KG1 (cell line): ENCODE results near the gene NEK1.
"Not testable (repeated sequence)": the region's sequence is repeated elsewhere in the genome, so short reads cannot be mapped to it uniquely, and the experiment has no call there.

ENCODE experiments used
- DNase-seq: peaks from one replicate; lab custom pipeline; 2025; lab: John Stamatoyannopoulos, UW

Gene NEK1

DNA sequence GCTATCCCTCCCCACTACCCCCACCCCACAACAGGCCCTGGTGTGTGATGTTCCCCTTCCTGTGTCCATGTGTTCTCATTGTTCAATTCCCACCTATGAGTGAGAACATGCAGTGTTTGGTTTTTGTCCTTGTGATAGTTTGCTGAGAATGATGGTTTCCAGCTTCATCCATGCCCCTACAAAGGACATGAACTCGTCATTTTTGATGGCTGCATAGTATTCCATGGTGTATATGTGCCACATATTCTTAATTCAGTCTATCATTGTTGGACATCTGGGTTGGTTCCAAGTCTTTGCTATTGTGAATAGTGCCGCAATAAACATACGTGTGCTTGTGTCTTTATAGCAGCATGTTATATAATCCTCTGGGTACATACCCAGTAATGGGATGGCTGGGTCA lies 118.1 kb downstream of the NEK1 start:
- not testable (repeated sequence) for DNase-seq

DNA sequence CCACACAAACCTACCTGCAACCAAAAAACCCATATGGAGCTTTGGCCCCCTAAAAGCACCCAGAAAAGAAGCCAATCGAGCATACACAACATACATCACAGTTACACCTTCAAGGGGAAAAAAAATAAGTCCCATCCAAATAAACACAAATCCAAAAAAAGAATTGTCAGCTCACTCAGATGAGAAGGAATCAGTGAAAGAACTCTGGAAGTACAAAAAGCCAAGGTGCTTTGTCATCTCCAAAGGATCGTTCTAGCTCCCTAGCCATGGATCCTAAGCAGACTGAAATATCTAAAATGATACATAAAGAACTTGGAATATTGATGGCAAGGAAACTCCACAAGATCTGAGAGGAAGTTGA lies 119.2 kb downstream of the NEK1 start:
- no peak for DNase-seq

DNA sequence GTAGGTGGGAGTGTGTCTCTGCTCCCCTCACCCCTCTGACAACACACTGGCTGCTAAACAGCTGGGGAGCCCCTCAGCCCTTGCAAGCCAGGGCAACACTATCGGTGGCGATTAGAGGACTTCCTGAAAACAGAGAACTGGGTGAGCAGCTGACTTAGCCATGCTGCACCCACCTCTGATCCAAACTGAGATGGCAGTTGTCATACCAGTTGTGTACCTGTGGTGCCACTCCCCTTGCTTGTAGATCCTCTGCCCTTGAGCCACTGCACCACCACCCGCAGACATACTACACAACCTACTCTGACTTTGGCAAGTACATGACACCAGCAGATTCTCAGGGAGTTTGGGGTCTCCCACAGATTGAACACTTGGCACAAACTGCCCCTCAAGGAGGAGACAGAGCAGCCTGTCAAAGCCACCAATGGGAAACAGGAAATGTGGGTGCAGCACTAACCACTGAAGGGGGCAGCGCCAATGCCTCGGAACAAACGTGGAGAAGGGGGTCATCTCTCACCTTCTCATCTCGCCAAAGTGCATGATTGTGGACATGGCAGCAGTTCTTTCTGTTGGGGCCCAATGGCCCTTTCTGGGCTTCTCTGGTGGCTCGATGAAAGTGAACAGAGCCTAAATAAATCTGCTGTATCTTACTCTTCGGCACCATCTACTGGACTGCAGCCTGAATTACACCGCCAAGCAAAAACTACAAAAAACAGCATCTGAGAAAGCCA lies 119.8 kb downstream of the NEK1 start:
- no peak for DNase-seq

DNA sequence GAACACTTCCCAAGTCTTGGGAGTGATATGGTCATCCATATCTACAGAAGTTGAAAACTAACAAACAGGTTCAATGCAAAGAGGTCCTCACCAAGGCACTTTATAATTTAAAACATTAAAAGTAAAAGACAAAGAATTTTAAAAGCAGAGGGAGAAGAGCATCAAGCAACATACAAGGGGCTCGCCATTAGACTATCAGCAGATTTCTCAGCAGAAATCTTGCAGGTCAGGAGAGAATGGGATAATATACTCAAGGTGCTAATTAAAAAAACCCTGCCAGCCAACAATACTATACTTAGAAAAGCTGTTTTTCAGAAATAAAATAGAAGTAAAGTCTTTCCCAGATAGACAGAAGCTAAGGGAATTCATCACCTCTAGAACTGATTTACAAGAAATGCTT lies 121.2 kb downstream of the NEK1 start:
- DNase-seq, result no peak

DNA sequence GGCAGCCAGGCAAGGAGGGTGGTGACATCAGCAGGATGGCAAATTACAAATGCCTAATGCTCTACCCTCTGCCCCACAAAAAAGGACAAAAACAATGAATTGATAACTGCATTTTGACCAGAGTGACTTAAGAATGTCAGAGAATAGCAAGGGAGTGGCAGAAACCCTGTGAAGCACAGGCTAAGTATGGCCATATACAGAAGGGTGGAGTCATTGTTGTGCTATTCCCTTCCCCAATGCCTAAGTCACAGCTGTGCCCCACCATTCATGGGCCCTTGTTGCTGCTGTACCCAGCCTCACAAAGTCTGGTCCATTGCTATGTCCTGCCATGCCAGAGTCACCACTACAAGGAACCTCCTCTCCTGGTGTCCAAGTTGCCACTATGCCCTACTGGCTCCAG lies 123.1 kb downstream of the NEK1 start:
- DNase-seq, result no peak

DNA sequence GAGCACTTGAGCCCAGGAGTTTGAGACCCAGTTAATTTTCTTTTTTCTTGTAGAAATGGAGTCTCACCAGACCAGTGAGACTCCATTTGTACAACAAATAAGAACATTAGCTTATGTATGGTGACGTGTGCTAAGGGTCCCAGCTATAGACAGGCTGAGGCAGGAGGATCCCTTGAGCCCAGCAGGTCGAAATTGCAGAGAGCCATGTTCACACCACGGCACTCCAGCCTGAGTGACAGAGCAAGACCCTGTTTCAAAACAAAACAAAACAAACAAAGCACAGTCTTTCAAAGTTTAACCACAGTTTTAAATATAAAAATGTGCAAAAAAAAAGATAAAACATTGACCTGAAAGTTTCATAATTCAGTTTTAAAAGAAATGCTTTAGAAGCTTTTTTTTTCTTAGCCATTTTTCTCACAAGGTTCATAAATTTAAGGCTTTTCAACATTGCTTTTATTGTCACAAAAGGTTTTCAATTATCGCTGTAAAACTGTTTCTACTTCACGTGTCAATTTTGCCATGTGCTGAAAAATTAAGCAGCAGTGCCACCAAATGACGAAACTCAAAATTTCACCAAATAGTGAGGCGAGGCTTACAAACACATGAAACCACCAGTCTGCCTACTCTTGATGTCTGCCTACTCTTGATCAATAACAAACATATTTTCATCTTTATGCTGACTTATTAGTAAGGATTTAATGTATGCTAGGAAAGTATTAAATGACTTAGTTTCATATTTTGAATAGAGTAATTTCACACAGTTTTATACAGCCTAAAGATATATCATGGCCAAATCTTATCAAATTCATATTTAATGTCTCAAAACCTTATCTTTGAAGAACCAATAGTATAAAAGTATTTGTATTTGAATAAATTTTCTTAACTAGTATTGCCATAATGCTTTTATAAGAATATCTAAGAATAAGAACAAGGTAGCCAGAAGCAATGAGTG lies 126.3 kb downstream of the NEK1 start:
- DNase-seq, result peak; percentile 13

DNA sequence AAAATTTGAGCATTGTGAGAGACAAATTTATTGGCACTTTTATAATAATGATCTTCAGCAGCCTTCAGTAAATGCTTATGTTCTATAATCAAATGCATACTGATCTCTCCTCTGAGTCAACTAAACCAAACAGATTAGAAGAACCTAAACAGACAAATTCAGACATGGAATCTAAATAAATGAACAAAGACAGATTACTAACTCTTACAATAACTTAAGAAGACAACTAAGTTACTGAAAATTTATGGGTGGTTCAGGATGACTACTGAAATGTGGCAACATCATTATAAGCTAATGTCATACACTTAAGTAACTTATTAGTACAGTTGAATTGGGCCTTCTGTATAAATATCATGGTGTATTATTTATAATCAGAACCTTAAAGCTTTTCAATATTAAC lies 127.3 kb downstream of the NEK1 start:
- DNase-seq, result no peak

DNA sequence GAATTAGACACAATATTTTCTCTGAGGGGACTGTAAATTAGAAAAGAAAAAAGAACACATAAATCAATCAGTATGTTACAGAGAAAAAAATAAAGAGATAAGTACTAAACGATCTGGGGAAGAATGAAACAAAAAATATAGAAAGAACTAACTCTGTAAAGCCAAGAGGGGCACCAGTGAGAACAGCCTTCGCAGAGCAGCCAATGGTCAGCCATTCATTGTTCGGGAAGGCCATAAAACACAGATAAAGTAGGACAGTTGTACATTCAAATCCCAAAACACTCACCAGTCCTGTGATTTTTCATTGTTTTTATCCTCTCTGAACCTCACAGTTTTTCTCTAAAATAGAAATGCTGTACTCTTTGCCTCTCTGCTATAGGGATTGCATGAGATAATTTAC lies 127.9 kb downstream of the NEK1 start:
- no peak for DNase-seq

DNA sequence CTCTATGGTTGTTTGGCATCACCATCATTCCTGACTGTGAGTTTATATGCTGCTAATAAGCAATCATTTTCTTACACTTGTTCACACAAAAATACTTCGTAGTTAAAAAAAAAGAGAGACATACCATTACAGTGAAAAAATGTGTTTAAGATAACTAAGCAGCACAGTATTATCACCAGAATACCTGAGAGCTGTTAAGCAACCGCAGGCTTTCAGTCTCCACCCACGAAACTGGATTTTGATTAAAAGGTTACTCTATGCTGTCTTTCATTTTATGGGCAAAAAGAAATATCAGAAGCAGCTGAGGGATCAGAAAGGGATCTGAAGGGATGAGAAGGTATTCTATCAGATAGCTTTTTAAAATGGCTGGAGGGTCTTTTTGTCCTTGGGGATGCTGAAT lies 148.3 kb downstream of the NEK1 start:
- DNase-seq, result no peak

DNA sequence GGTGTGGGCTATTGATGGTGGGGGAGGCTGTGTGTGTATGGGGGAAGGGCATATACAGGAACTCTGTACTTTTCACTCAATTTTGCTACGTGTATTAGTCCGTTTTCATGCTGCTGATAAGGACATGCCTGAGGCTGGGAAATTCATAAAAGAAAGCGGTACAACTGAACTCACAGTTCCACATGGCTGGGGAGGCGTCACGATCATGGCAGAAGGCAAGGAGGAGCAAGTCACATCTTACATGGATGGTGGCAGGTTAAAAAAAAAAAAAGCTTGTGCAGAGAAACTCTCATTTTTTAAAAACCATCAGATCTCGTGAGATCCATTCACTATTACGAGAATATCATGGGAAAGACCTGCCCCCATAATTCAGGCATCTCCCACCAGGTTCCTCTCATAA lies 152.3 kb downstream of the NEK1 start:
- DNase-seq, result no peak

DNA sequence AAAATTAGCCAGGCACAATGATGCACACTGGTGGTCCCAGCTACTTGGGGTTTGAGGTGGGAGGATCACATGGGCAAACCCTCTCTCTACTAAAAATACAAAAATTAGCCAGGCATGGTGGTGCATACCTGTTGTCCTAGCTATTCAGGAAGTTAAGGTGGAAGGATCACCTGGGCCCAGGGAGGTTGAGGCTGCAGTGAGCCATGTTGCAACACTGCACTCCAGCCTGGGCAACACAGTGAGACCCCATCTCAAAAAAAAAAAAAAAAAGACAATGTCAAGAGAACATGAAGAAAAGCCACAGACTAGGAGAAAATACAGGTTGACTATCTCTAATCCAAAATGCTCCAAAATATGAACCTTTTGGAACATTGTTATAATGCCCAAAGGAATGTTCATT lies 153.8 kb downstream of the NEK1 start:
- no peak for DNase-seq

DNA sequence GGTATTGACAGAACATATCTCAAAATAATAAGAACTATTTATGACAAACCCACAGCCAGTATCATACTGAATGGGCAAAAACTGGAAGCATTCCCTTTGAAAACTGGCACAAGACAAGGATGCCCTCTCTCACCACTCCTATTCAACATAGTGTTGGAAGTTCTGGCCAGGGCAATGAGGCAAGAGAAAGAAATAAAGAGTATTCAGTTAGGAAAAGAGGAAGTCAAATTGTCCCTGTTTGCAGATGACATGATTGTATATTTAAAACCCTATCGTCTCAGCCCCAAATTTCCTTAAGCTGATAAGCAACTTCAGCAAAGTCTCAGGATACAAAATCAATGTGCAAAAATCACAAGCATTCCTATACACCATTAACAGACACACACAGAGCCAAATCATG lies 159.7 kb downstream of the NEK1 start:
- DNase-seq, result not testable (repeated sequence)

DNA sequence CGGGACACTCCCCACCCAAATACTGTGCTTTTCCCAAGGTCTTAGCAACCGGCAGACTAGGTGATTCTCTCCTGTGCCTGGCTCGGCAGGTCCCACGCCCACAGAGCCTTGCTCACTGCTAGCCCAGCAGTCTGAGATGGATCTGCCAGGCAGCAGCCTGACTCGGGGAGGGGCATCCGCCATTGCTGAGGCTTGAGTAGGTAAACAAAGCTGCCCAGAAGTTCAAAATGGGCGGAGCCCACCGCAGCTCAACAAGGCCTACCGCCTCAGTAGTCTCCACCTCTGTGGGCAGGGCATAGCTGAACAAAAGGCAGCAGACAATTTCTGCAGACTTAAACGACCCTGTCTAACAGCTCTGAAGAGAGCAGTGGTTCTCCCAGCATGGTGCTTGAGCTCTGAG lies 163.4 kb downstream of the NEK1 start:
- not testable (repeated sequence) for DNase-seq

DNA sequence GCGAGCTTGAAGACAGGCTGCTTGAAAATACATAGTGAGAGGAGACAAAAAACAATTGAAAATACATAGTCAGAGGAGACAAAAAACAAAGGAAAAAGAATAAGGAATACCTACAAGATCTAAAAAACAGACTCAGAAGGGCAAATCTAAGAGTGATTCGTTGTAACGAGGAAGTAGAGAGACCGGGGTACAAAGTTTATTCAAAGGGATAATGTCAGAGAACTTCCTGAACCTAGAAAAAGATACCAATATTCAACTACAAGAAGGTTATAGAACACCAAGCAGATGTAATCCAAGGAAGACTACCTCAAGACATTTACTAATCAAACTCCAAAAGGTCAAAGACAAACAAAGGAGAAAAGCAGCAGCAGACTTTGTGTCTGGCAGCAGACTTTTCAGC lies 165.6 kb downstream of the NEK1 start:
- no peak for DNase-seq

DNA sequence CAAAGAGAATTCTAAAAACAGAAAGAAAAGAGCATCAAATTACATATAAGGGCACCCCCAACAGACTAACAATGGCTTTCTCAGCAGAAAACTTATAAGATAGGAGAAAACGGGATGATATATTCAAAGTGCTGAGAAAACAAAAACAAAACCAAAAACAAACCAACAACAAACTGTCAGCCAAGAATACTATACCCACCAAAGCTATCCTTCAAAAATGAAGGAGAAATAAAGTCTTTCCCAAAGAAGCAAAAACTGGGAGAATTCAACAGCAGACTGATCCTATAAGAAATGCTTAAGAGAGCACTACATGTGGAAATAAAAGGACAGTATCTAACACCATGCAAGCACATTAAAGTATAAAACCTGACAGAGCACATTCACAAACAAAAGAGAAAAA lies 168.6 kb downstream of the NEK1 start:
- DNase-seq, result no peak

DNA sequence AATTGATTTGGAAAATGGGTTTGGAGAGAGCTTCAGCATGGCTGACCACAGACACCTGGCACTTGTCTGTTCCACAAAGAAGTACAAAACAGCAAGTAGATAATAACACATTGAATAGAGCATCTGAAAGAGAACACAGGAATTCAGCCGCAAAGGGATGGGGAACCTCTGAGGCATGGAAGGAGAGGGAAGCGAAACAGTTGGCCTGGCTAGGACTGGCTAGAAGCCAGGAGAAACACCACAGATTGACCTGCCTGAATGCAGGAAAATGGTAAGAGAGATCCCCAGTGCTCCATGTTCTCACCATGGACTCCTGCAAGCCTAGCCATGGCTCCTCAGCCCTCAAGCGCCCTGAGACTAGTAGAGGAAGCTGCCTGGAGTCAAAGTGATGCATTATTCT lies 171.9 kb downstream of the NEK1 start:
- no peak for DNase-seq

DNA sequence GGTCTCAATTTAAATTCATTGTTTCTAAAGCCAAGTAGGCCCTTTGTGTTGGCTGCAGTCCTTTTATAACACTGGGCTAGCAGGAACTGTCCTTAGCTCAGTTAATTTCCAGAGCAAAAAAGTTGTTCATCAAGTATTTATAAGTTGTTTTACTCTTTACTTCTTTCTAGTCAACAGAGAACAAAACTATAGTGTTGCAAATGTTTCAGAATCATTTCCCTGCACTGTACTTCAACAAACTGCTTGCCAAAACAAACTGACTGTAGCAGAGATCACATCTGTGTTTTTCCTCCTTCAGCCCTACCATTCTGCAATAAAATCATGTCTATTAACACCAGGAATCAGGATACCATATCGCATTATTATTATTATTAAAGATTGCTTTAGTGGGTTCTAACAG lies 173.1 kb downstream of the NEK1 start:
- DNase-seq, result no peak

DNA sequence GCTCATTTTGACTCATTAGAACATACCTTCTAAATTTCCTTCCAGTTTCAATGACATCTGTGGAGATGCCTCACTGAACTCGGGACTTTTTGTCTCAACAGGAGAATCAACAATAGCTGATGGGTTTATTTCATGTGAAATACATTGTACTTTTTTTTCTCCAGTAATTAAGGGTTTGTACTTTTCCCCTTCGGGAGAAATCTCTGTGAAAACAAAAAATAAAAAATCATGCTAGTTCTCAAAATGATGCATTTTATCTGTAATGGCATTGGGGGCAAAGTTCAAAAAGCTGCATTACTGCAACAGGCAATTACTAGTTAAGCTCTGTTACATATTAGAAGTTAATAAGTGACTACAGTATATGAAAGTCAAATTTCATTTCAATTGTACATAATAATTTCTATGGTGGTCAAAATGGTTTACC lies 174.3 kb downstream of the NEK1 start:
- no peak for DNase-seq

DNA sequence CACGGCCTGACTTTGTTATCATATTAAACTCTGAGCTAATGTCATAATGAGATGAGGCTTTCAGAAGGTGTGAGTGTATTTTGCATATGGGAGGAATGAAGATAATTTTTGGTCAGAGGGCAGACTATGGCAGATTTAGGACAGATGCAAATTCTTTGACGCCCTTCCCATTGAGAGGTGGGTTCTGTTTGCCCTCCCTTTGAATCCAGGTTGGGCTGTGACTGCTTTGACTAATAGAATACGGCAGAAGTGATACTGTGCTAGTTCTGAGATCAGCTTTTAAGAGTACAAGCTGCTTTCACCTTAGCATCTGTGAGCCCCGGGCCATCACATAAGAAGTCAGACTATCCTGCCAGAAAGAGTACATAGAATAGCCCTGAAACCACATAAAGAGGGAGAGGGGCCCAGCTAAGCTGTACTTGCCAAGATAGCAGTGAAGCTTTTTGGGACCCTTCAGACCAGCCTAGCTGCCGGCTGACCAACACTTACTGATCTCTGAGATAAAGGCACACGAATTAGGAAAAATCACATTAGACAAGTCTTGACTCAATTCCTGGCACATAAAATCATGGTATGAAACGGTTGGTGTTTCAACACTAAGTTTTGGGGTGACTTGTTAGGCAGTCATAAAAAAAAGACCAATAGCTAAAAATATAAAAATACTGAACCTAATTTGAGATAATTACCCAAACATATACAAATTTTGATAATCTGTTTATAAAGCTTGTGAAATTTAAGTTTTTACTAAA lies 174.9 kb downstream of the NEK1 start:
- no peak for DNase-seq

DNA sequence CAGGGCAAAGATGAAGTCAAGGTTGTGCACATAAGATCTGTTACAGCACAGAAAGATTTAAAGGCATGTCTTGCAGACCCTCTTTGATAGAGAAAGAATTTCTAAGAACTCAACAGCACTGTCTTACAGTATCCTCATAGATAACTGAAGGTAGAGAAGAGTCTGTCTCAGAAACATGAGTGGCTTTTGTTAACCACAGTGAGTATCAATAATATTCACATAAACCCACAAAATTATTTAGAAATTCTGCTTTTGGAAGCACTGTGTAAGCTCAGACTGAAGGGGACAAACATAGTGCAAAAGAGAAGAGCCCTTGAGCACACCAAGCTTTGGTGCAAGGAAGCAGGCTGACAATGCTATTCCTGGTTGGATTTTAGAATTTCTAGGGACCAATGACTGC lies 175.6 kb downstream of the NEK1 start:
- DNase-seq, result no peak

DNA sequence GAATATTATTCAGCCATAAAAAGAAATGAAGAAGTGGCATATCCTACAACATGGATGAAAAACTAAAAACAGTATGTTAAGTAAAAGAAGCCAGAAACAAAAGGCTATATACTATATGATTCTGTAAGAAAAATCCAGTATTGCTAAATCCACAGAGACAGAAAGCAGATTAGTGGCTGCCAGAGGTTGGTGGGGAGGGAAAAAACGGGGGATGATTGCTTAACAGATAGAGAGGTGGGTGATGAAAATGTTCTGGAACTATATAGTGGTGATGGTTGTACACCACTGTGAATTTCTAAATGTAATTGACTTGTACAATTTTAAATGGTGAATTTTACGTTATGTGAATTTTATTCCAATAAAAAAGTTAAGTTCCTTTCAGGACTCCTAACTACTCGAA lies 184.0 kb downstream of the NEK1 start:
- DNase-seq, result no peak

DNA sequence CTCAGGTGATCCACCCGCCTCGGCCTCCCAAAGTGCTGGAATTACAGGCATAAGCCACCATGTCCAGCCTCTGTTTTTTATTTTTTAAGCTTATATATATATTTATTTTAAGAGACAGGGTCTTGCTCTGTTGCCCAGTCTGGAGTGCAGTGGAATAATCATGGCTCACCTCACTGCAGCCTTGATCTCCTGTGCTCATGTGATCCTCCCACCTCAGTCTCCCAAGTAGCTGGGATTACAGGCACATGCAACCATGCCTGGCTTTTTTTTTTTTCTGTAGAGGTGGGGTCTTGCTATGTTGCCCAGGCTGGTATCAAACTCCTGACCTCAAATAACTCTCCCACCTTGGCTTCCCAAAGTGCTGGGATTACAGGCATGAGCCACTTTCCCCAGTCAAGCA lies 184.7 kb downstream of the NEK1 start:
- not testable (repeated sequence) for DNase-seq

DNA sequence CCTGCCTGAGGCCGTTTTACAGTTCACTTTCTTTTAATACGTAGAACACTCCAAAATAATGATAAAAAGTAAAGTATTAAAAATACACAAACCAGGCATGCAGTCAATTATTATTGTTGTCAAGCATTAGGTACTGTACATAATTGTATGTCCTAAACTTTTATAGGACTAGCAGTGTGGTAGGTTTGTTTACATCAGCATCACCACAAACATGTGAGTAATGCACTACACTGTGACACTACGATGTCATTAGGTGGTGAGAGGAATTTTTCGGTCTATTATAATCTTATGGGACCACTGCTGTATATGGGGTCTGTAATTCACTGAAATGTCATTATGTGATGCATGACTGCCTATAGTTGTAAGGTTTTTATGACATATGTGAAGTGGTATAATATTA lies 192.1 kb downstream of the NEK1 start:
- no peak for DNase-seq
